GM18873 (cell line): Measurements from ENCODE around the gene HOXB5.

Experiments
- ATAC-seq: cut with Tn5 transposase; IDR thresholded peaks from one replicate; pipeline ENCODE4 v1.9.1; 2021; ENCODE audit warnings: mild to moderate bottlenecking, moderate library complexity, moderate number of reproducible peaks; ENCODE audit not compliant: unreplicated experiment, low FRiP score

The HOXB5 gene

DNA sequence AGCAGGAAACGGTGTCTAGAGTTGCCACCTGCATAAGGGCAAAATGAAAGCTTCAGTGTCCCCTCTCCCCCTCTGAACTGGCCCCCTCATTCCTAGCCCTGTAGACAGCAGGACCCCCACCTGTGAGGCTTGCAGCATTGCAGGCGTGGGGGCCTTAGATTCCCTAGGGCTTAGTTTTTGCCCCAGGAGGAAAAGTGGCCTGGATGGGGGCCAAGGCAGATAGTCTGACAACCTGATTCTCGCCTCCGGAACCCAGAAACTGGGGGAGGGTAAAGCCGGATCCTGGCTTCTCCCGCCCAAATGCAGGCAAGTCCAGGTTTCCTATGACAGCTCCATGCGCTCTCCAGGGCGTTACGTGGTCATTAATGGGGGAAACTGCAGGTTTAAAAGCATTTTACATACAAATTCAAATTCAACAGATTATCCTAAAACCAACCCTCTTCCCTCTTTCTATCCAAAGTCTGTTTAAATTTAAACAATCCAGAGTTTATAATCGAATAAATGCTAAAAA lies 11.9 kb upstream of the HOXB5 start:
- no peak for ATAC-seq

DNA sequence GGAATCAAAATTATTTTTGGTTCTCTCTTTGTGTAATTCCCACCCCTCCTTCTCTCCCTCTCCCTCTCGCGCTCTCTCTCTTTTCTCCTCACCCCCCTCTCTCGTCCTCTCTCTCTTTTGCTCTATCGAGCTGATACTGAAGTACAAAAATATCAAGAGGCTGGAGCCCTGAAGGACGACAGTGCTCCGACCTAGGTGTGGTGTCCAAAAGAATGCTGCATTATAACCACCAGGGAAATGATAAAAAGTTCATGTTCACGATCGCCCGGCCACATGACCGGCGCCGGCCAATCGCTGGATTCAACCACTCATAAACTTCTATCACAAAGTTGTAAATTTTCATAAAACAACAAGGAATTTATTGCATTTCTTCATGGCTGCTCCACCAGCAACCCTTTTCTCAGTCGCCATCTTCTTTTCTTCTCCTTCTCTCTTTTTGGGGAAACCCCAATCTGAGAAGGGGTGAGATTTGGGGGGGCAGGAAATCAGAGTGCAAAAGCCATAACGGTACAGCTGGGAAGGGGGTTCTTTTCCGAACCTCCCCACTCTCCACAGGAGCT lies 11.3 kb upstream of the HOXB5 start, which contains the start of gene HOXB6:
Gene HOXB6 (minus strand): TSS at position 217 of the 560 bp plus-strand sequence. CDS start 6,836 bp downstream, outside the sequence.
- no peak for ATAC-seq

DNA sequence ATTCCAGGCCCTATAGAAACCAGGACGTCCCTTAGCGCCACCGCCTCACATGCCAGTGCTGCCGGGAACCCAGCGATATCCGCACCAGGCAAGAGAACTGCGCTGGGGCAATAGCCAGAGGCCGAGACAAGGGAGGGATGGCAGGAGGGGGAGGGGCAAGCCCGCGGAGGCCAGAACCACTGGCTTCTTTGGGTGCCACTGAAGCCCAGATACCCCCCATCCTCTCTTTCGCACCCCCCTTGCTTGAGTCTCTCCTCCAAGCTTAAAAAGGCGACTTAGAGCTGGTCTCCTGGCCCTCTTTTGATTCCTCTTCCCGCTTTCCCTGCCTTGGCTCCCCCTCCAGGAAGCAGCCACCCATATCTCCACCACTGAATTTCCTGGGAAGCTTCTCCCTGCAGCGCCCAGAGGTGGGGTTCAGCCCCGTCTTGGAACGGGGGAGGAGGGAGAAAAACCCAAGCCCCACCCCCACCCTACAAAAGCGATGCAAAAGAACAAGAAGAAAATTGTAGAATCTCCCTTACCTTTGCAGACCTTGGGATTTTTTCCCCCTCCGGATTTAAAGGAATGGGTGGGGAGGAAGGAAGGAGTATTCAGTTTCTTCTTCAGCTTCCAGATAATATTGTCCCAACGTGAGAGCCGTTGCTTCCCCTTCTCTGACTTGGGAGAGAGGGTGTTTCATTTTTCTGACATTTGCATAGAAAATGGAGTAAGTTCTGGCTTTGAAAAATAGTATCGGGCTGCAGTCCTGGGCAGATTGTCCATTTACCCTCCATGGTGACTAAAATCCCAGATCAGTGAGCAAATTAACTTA lies 10.6 kb upstream of the HOXB5 start:
- ATAC-seq, result no peak

DNA sequence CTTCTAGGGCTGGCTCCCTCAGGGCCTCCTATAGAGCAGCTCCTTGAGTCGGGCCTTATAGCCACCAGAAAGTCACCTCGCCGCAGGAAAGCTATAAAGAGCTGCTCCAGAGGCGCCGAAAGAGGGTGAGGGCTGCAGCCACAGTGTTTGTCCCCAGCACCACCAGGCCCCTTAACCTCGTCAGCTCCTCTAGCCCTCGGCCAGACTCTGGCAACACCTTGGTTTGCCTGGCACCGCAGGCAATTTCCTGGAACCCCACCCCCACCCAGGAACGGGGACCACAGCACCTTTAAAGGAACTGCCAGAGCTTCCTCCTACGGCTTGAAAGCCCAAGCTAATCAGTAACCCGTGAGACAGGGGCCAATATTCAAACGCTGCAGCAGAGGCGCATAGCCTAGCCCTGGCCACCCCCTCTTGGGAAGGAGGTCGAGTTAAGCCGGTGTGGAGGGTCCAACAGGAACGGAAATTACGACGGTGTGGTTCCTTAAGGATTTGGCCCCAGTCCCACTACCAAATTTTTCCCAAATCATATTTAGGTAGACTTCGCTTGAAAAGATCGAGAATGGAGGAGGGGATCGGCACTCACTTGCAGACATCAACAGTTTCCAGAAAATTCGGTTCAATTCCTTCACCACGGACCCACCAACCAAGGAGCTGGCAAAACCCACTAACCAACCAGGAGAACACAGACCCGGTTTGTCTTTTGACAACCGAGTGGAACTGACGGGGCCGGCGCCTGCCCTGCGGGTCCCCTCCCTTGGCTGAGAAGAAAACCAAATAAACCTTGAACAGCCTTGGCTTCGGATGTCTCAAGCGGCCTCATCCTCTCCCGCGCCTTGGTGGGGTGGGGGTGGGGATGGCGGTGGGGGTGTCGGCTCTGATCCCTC lies 8.2 kb upstream of the HOXB5 start:
- no peak for ATAC-seq

DNA sequence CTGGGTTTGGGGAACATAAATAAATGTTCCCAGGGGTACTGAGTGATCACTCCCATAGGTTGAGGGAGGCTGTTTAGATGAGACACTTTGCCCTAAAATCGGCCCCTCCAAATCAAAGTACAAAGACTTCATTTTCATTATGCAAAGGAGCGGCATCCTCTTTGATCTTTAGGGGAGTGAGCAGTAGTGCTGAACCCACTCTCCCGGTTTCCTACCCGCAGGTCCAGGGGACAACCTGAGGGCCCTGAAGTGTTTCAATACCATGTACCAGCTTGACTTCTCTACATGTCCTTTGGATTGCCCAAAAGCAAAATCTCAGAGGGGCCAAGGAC lies 7.6 kb upstream of the HOXB5 start:
- no peak for ATAC-seq

DNA sequence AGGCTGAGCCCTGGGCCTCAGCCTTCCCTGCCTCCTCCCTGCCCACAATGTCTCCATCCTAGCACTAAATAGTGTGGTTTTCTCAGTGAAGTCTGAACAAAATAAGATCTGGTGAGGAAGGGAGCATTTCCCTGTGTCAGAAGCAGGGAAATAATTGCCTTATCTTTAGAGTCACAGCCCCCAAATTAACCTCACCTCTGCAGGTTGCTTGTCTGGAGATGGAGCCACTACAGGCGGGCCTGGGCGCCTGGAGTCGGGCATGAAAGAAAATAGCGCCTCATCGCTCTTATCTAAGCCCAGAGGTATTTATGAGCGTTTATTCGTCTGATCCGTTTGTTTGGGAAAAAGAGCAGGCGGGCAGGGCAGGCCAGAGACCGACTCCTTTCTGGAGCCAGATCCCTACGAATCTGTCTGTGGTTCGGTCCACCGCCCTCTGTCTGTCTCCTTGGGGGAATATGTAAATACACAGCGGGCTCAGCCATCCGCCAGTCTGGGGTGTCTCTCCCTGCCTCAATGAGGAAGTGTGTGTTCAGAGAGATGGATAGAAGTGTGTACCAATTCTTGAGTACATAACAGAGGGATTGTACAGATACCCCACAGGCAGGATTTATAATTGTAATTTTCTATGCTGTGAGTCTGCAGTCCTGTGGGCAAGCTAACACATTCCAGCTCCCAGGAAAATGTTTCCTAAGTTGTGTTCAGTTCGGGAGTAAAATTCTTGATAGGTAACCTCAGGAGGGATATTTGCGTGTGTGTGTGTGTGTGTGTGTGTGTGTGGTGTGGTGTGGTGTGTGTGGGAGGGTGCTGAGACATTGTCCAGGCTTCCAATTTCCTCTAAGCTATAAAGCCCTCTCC lies 6.9 kb upstream of the HOXB5 start:
- ATAC-seq, result no peak

DNA sequence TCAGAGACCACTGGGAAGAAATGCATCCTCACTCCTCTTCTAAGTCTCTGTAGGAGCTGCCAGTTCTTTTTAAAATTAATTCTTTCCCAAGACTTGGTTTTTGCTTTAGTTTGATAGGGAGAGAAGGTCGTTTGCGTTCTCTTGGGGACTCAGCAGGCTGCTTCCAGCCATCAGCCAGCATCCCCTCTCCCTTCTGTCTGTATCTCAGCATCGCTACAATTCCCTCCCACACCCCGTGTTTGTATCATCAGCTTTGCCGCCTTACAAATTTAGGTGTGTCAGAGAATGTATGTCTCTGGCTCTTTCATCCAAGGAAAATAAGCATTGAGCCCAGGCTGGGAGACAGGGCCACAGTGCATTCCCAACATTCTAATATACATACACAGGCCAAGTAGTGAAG lies 5.8 kb upstream of the HOXB5 start:
- ATAC-seq, result no peak

DNA sequence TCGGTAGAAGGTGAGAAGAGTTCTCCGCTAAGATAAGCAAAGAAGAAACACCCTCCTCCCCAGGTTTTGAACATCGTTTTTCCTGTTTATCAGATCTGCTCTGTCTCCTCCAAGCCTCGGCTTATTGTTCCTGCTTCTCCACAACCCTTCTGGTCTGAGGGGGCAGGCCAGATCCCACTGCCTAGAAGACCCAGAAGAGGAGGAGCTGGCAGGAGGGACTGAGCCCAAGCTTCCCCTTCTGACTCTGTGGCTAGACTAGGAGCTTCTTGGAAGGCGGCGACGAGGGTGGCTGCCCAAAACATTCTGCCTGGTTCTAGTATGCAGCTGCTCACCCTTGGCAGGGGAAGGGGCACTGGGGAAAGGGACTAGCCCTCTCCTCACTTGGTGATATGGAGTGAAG lies 5.2 kb upstream of the HOXB5 start:
- no peak for ATAC-seq

DNA sequence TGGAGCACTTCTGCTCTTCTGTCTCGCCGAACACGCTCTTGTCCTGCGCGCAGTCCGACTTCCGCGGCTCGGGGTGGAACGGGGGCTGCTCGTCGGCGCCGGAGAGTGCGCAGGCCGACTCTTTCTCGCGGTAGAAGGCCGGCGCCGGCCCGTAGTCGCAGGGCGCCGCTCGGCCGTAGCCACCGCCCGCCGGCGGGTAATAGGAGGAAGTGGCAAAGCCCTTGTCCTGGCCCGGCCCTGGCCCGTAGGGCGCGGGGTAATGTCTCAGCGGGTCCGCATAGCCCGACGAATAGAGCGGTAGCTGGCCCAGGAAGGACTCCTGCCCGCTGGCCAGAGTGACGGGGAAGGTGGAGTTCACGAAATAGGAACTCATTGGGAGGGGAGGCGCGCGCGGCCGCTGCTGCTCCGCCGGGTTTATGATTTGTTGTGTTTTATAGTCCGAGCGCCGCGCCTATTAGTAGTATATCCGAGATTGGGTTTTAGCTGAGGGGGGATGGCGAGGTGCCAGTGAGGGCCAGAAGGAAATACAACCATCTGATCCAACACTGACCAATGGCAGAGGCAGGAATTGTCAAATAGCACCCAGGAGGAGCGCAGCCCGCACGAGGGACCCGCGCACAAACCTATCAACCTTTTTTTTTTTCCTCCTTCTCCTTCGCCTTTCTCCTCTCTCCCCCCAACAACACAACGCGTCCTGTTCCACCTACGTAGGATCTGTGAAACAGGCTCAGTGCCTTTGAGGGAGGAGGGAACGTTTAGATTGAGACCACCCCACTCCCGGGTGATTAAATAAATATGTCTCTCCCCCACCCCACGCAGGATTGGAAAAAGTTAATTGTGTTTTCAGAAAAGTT lies 4.4 kb upstream of the HOXB5 start:
- no peak for ATAC-seq

DNA sequence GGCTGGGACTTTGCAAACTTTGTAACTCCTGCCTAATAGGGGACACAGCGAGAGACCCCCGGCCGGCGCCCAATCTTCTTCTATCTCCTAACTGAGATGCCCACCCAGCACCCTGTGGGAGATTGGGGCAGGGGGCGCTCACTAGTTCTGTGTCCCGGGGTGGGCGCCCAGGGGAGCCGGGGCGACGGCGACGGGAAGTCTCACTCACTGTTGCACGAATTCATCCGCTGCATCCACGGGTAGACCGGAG lies 3.9 kb upstream of the HOXB5 start:
- no peak for ATAC-seq

DNA sequence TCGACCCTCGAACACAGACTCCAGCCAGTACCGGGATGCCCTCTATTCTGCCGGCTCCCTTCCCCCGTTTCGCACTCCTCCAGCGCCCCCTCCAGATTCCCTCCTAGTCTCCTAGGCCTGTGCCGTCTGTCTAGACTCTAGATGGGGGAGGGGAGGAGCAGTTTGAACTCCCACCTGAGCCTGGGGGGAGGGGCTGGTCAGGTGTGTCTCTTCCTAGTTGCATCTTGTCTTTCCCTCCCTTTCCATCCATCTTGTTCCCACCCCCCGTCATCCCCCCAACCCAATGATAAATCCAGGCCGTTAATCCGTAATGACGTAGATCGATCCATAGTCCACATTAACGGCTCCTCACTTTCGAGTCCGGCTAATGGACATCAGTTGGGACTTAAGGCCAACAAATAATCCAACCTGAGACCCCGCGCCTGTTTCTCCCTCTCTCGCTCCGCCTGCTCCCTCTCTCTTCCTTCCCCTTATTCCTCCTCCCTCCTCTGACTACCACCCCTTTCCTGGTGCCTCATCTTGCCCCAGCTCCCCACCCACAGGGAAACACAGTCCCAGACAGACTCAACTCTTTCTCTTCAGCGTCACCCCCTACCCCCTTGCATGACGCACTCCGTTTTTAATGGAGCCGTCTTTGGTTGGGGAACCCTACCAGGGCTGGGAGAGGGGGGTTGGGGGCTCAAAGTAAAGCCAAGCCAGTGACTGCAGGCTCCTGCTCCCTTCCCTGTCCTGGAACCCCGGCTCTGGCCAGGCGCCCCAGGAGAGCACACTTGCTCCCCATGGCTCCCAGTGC lies 3.4 kb upstream of the HOXB5 start:
- no peak for ATAC-seq

DNA sequence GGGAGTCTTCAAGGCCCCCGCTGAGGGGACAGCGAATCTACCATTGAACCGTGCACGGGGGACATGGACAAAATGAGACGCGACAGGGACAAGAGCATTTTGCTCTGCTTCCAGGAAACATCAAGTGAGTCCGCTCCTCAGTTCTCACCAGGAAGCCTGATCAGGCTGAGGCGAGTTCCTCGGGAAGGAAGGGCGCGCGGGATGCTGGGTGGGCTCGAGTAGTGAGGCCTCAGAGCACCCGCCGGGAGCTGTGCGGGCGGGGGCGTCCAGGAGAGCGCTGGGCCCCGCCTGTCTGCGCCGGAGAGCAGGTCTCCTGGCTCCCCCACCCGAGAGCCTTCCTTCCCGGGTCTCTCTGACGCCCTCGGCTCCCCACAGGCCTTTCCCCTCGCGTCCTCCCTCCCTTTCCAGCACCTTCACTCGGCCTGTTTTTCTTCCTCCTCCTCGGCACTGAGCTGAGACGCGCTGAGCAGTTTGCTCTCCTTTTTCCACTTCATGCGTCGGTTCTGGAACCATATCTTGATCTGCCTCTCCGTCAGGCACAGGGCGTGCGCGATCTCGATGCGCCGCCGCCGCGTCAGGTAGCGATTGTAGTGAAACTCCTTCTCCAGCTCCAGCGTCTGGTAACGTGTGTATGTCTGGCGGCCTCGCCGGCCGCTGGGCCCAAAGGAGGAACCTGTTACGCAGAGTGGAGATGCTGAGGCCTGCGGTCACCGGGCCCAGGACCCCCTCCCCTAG lies 2.6 kb upstream of the HOXB5 start:
- no peak for ATAC-seq

DNA sequence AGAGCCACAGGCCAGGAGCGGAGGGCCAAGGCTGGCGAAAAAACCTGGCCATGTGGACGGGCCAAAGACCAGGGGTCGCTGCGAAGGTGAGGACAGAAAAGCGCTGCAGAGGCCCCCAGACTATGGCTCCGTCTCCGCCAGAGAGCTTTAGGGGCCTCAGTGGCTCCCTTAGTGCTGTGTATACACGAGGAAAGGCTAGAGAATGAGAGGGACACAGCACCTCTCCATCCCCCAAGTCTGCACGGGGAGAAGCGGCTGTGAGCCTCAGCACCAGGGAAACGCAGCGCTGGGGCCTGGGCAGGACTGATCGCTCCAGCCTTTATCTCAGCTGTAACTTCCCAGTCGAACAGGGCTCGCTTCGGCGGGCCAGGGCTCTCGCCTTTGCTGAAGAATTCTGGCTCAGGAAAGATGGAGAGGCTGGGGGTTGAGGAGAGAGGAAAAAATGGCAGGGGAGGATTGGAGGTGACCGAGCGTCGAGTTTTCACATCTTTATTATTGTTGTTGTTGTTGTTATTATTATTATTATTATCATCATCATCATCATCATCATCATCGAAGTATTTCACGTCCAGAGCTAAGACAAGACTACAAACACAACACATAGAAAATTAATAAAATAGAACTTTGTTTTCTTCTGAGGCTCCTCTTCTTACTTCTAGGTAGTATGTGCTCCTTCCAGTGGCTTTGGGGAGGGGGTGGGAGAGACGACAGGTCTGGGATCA lies 1.9 kb upstream of the HOXB5 start:
- no peak for ATAC-seq

DNA sequence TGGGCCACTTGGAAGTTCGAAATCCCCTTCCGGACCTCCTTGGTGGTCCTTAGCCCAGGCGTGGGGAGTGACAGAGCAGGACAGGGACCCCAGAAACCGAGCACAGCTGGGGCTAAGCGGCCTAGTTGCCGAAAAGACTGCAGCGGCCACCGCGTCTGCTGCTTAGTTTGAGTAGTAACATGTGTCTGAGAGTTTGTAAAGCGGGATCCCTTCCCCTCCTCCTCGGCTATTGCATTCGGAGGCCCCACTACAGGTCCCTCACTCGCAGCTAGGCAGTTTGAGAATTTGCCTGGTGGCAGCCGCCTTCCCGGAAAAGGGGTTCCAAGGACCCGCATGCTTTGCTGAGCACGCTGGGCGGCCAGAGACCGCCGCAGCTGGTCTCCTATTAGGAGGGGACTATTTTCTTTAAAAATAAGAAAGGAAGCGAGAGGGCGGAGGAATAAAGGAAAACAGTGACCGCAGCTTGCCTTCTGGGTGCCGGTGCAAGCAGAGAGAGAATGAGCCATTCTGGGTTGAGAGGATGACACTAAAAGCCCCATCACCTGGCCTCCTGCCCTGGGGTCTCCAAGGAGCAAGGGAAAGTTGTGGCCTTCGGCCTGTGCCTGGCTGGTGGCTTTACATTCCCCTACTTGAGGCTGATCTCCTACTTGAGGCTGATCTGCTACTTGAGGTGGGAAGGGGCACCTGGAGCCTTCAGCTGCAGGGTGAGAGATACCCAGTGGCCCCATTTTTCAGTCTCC lies 1.1 kb upstream of the HOXB5 start:
- no peak for ATAC-seq

DNA sequence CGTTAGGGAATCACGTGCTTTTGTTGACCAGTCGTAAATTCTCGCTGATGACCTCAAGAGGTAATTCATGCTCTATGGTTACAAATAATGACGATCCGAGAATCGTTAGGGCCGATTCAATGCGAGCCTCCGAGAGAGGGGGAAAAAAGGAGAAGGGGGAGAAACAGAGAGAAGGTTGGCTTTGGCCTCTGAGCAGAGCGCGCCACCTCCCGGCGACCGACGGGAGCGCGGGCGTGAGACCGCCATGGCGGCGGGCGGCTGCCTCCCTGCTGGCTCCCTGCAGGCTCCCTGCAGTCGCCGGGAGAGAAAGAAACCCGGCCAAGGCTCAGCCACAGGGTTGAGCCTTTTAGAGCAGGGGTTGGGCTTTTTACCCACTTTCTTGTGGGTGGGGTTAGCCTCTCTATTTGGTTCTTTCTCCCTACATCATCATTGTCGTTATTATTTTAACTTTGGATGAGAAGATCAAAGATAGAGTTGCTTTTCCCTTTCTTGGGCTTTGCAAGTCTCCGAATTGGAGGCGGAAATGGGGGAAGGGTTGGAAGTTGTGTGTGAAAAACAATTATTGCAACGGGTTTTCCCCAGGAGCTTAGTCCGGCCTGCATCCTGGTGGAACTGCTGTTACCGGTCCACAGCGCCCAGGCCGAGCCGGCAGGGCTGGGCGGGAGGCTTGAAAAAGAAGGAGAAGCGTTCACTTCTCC lies 410 bp upstream of the HOXB5 start:
- ATAC-seq, result no peak

DNA sequence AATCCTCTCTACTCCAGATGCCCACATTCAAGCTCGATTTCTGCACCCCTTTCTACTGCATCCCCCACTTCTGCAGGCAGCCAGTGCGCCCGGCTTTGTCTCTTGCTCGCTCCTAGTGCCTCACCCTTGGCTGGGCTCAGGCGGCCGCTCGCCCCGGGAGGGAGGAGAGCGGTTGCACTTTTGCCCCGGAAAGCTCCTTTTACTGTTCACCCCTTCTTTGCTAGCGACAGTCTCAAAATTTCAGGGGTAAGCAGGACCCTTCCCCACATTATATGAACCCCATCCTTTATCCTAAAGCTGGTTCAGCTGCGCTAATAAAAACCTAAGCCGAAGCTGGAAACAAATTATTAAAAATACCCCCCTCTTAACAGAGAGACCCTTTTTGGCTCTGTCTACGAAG lies 1.0 kb downstream of the HOXB5 start:
- no peak for ATAC-seq
